Panc1 (cell line): ENCODE results near the gene ASB16. TPM values are rescaled to one million over a fixed set of nuclear protein-coding genes. Genes with fewer than 3 reads are reported as not detected.
"Not testable (repeated sequence)": the region's sequence is repeated elsewhere in the genome, so short reads cannot be mapped to it uniquely, and the experiment has no call there.

Source experiments
- ATAC-seq: fragments of 200-7000 bp; cut with Tn5 transposase; 2 replicates; pipeline ENCODE4 v1.9.1; 2020; ENCODE audit warnings: mild to moderate bottlenecking, moderate library complexity
- BruUV-seq: library from RNA; stranded (reverse); fragments of 400-500 nt; replicated peaks from 2 replicates; lab custom pipeline; 2021; lab: Mats Ljungman, UMichigan
- CTCF ChIA-PET: fragments of 300-600 bp; sonication (Branson Sonifier 250); formaldehyde crosslinking; loops from one replicate; lab custom pipeline; 2022; ENCODE audit warnings: antibody characterized with exemption; lab: Charles Lee
- POLR2A ChIA-PET: fragments of 300-600 bp; sonication (Branson Sonifier 250); formaldehyde crosslinking; loops from one replicate; lab custom pipeline; 2022; ENCODE audit warnings: antibody characterized with exemption; lab: Charles Lee
- DNase-seq: peaks from one replicate; pipeline ENCODE4 v3.0.0-alpha.2; 2010; ENCODE audit warnings: low read depth, low spot score
- H3K27ac ChIP-seq: 2 replicates; pipeline ENCODE4 v1.5.1; 2011; ENCODE audit warnings: mild to moderate bottlenecking, low read length, inconsistent platforms
- H3K27me3 ChIP-seq: fragments of 200-500 bp; sonication (Bioruptor generic); 2 replicates; pipeline ENCODE4 v1.6.0; 2014; ENCODE audit warnings: low read length, inconsistent platforms; ENCODE audit not compliant: control insufficient read depth, insufficient read depth
- H3K36me3 ChIP-seq: fragments of 200-500 bp; sonication (Bioruptor generic); 2 replicates; pipeline ENCODE4 v1.5.1; 2014; ENCODE audit warnings: inconsistent platforms, mild to moderate bottlenecking, low read length, moderate library complexity; ENCODE audit not compliant: control insufficient read depth, insufficient read depth
- H3K4me1 ChIP-seq: 2 replicates; pipeline ENCODE4 v1.5.1; 2011; ENCODE audit warnings: inconsistent platforms, mild to moderate bottlenecking, low read length, moderate library complexity; ENCODE audit not compliant: control insufficient read depth, insufficient read depth
- H3K4me3 ChIP-seq, 2 experiments: 2 replicates each; pipeline ENCODE4 v1.5.1; 2011 to 2012; ENCODE audit warnings: low read depth in 2 of 2, low read length in 2 of 2, mild to moderate bottlenecking in 2 of 2, inconsistent platforms in 1 of 2, moderate library complexity in 1 of 2
- H3K9me3 ChIP-seq: fragments of 200-500 bp; sonication (Bioruptor generic); 2 replicates; pipeline ENCODE4 v1.5.1; 2014; ENCODE audit warnings: low read depth, mild to moderate bottlenecking, inconsistent platforms, low read length, moderate library complexity; ENCODE audit not compliant: control insufficient read depth, insufficient read depth
- CTCF ChIP-seq: fragments of 450-650 bp; IDR thresholded peaks from 2 replicates; pipeline ENCODE4 v1.5.1; 2017; ENCODE audit warnings: mild to moderate bottlenecking
- POLR2AphosphoS5 ChIP-seq: IDR thresholded peaks from 2 replicates; pipeline ENCODE4 v1.6.1; 2012; ENCODE audit warnings: mild to moderate bottlenecking, low read depth, low read length, moderate library complexity
- REST ChIP-seq, 2 experiments: IDR thresholded peaks; 2 replicates each; pipeline ENCODE4 v1.6.1; 2011 to 2012; ENCODE audit warnings: low read depth in 2 of 2, control low read depth in 1 of 2, low read length in 1 of 2, mild to moderate bottlenecking in 1 of 2, moderate library complexity in 1 of 2; ENCODE audit not compliant: insufficient read depth in 1 of 2
- SIN3A ChIP-seq: IDR thresholded peaks from 2 replicates; pipeline ENCODE4 v1.6.1; 2012; ENCODE audit warnings: low read depth, mild to moderate bottlenecking, low read length, moderate library complexity, borderline replicate concordance; ENCODE audit not compliant: insufficient read depth
- TCF7L2 ChIP-seq: IDR thresholded peaks from 2 replicates; pipeline ENCODE4 v1.6.1; 2011; ENCODE audit warnings: mild to moderate bottlenecking, low read depth, low read length, inconsistent platforms
- in situ Hi-C: cut with HindIII; loops from 2 replicates; pipeline ENCODE4 v1.10.0; 2016; ENCODE audit warnings: low sequenced_read_pairs, low pct_unique_long_range_greater_than_20kb
- intact Hi-C: fragments of 100-400 bp; cut with micrococcal nuclease; formaldehyde crosslinking; loops from one replicate; pipeline ENCODE4 v1.10.0; 2022; ENCODE audit not compliant: unreplicated experiment
- total RNA-seq: library from RNA; stranded (reverse); gene quantifications from one replicate; pipeline ENCODE4 v1.2.1, GENCODE V29; 2021; ENCODE audit not compliant: unreplicated experiment

Gene ASB16
- total RNA-seq, 1 experiment from 2014 or later: not detected

- H3K36me3 ChIP-seq: no peaks in the 10 kb centered on the region
- no peaks in the 10 kb centered on the region for H3K27me3 ChIP-seq
- in situ Hi-C loops: no loop called here
- CTCF ChIA-PET: interaction anchor here (0.6 kb wide), 1 partner anchor 178 kb away, joined by 6 read pairs; no protein-coding TSS in a partner anchor
- DNase-seq: no peak
- POLR2A ChIA-PET: no interaction called here
- no peak overlapping the region for H3K27ac ChIP-seq
- no peak for ATAC-seq
- intact Hi-C loops: no loop called here
- no peak for TF ChIP-seq TCF7L2
- no peak for TF ChIP-seq SIN3A
- no peak for TF ChIP-seq CTCF
- TF ChIP-seq REST (IDR thresholded peaks at IDR 0.05; ENCODE audit: insufficient read depth in 1 of 2, low read depth in 2 of 2, low read length in 1 of 2): no peak
- TF ChIP-seq POLR2AphosphoS5: no peak
- no TSS peak for BruUV-seq
- no peaks in the 10 kb centered on the region for H3K4me1 ChIP-seq
- no peak overlapping the region for H3K4me3 ChIP-seq
- H3K9me3 ChIP-seq: no peaks in the 10 kb centered on the region
These were observed 22.7 kb upstream of the ASB16 start for GRCh38 chr17:44147812-44148211.

DNA sequence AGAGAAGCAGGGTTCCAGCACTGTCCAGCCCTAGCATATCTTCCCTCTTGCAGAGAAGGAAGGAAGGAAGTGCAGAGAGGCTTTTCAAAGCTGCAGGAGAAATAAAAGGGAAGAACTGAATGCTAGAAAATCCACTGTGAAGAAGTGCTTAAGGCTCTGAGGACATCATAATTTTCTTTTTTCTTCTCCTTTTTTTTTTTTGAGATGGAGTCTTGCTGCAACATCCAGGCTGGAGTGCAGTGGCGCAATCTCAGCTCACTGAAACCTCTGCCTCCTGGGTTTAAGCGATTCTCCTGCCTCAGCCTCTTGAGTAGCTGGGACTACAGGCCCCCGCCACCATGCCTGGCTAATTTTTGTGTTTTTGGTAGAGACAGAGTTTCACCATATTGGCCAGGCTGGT lies 21.4 kb upstream of the ASB16 start:
- H3K36me3 ChIP-seq, H3K4me1 ChIP-seq, CTCF ChIA-PET, H3K4me3 ChIP-seq, intact Hi-C loops, in situ Hi-C loops, H3K9me3 ChIP-seq, ATAC-seq, BruUV-seq, DNase-seq, H3K27me3 ChIP-seq, H3K27ac ChIP-seq: not testable (repeated sequence)
- POLR2A ChIA-PET: interaction anchor here (0.6 kb wide), 1 partner anchor 16 kb away, joined by 10 read pairs; no protein-coding TSS in a partner anchor

DNA sequence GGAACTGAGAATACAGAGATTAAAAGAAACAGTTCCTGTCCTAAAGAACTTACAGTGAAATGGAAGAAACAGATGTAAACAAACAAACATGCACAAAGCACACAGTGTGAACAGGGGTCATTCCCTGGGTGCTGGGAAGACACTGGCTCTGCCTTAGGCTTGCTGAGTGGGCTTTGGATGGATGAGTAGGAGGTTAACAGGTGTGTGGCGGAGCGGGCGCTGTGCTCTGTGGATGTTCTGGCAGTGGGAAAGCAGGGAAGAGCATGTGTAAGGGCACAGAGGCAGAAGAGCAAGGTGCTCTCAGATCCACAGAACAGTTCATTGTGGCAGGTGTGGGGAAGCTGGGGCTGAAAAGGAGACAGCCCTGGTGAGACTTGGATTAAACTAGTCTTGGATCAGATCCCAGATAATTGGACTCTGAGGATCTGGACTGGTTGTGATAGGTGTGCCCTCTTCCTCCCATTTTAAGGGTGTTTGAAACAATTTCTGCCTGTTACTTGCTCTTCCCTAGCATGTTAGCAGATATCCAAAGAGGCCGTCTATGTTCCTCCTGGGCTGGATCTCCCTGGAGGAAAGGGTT lies 20.7 kb upstream of the ASB16 start:
- DNase-seq (no peak), ATAC-seq (no peak)
- H3K27me3 ChIP-seq: no peaks in the 10 kb centered on the region
- no TSS peak for BruUV-seq
- intact Hi-C loops: no loop called here
- no peak for TF ChIP-seq REST (IDR thresholded peaks at IDR 0.05; ENCODE audit: insufficient read depth in 1 of 2, low read depth in 2 of 2, low read length in 1 of 2)
- no peak for TF ChIP-seq CTCF
- POLR2A ChIA-PET: no interaction called here
- H3K4me1 ChIP-seq: no peaks in the 10 kb centered on the region
- H3K27ac ChIP-seq: no peak overlapping the region
- in situ Hi-C loops: no loop called here
- no peak overlapping the region for H3K4me3 ChIP-seq
- no peaks in the 10 kb centered on the region for H3K36me3 ChIP-seq
- no peaks in the 10 kb centered on the region for H3K9me3 ChIP-seq
- CTCF ChIA-PET: interaction anchor here (0.7 to 1.6 kb wide), 2 partner anchors 15 to 34 kb away, joined by 3 to 6 read pairs; no protein-coding TSS in a partner anchor
